ENCODE results near the gene VEZT. TPM values are rescaled to one million over a fixed set of nuclear protein-coding genes. Genes with fewer than 3 reads are reported as not detected.

VEZT gene
- polyA plus RNA-seq, 1 donor from 2014 or later, result 219 TPM

GRCh38 chr12:95214466-95214865 is 3.1 kb upstream of the VEZT start:
- Histone ChIP-seq H3K9me3 (ENCODE audit: low read length) (no peaks in the 10 kb centered on the region), H3F3A (ENCODE audit: insufficient read depth, low read length, poor library complexity, severe bottlenecking) (peaks cover 4% of the 10 kb centered on the region), H3K27me3 (ENCODE audit: insufficient read depth, low read depth, low read length) (no peaks in the 10 kb centered on the region), H3K4me3 (ENCODE audit: low read length) (peak overlapping the region; percentile 31), H3K9ac (ENCODE audit: low read length) (no peak overlapping the region), H3K4me2 (ENCODE audit: low read length) (no peak overlapping the region), H3K36me3 (ENCODE audit: insufficient read depth, low read length) (no peaks in the 10 kb centered on the region), H3K27ac (ENCODE audit: low read length) (no peak overlapping the region), H3K79me2 (replicated peaks; ENCODE audit: insufficient read depth, low read length) (peaks cover 64% of the 10 kb centered on the region), H2AFZ (ENCODE audit: low read depth, low read length) (no peak overlapping the region), H3K9me2 (ENCODE audit: insufficient read depth, low read length) (no peaks in the 10 kb centered on the region), H4K20me1 (ENCODE audit: insufficient read depth) (no peaks in the 10 kb centered on the region)
- TF ChIP-seq, protein P1, sequence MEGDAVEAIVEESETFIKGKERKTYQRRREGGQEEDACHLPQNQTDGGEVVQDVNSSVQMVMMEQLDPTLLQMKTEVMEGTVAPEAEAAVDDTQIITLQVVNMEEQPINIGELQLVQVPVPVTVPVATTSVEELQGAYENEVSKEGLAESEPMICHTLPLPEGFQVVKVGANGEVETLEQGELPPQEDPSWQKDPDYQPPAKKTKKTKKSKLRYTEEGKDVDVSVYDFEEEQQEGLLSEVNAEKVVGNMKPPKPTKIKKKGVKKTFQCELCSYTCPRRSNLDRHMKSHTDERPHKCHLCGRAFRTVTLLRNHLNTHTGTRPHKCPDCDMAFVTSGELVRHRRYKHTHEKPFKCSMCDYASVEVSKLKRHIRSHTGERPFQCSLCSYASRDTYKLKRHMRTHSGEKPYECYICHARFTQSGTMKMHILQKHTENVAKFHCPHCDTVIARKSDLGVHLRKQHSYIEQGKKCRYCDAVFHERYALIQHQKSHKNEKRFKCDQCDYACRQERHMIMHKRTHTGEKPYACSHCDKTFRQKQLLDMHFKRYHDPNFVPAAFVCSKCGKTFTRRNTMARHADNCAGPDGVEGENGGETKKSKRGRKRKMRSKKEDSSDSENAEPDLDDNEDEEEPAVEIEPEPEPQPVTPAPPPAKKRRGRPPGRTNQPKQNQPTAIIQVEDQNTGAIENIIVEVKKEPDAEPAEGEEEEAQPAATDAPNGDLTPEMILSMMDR (IDR thresholded peaks at IDR 0.05; ENCODE audit: poor library complexity, severe bottlenecking), result no peak
- TF ChIP-seq MXI1 (conservative IDR thresholded peaks at IDR 0.05; ENCODE audit: poor library complexity, severe bottlenecking) (no peak), TAF1 (IDR thresholded peaks at IDR 0.05; ENCODE audit: low read depth) (no peak), REST (IDR thresholded peaks at IDR 0.05; ENCODE audit: borderline replicate concordance) (no peak), RAD21 (conservative IDR thresholded peaks at IDR 0.05) (no peak), EP300 (conservative IDR thresholded peaks at IDR 0.05; ENCODE audit: poor library complexity, severe bottlenecking) (no peak), SMC3 (conservative IDR thresholded peaks at IDR 0.05; ENCODE audit: poor library complexity) (no peak), EZH2 (IDR thresholded peaks at IDR 0.05; ENCODE audit: borderline replicate concordance, insufficient read depth, low read length, poor library complexity, severe bottlenecking) (no peak), POLR2AphosphoS5 (IDR thresholded peaks at IDR 0.05) (no peak)

- H4K20me1 ChIP-seq (ENCODE audit: insufficient read depth), result peaks cover 4% of the 10 kb centered on the region
- H2AFZ ChIP-seq (ENCODE audit: low read depth, low read length), result no peak overlapping the region
- no peaks in the 10 kb centered on the region for H3K9me2 ChIP-seq (ENCODE audit: insufficient read depth, low read length)
- no peak overlapping the region for H3K27ac ChIP-seq (ENCODE audit: low read length)
- peaks cover 77% of the 10 kb centered on the region for H3K79me2 ChIP-seq (replicated peaks; ENCODE audit: insufficient read depth, low read length)
- no peaks in the 10 kb centered on the region for H3K27me3 ChIP-seq (ENCODE audit: insufficient read depth, low read depth, low read length)
- H3K9me3 ChIP-seq (ENCODE audit: low read length), result no peaks in the 10 kb centered on the region
- H3F3A ChIP-seq (ENCODE audit: insufficient read depth, low read length, poor library complexity, severe bottlenecking), result peaks cover 4% of the 10 kb centered on the region
- H3K9ac ChIP-seq (ENCODE audit: low read length), result peak overlapping the region; percentile 78
- TF ChIP-seq MXI1 (conservative IDR thresholded peaks at IDR 0.05; ENCODE audit: poor library complexity, severe bottlenecking) (no peak), TAF1 (IDR thresholded peaks at IDR 0.05; ENCODE audit: low read depth) (no peak)
- peak overlapping the region; percentile 82 for H3K4me3 ChIP-seq (ENCODE audit: low read length)
- H3K4me2 ChIP-seq (ENCODE audit: low read length), result peak overlapping the region; percentile 79
- H3K36me3 ChIP-seq (ENCODE audit: insufficient read depth, low read length), result no peaks in the 10 kb centered on the region
Observed at GRCh38 chr12:95215949-95216348, 1.7 kb upstream of the VEZT start.
